HG02840 (cell line): ENCODE results near the gene SLC10A7.

ENCODE experiments used
- ATAC-seq: cut with Tn5 transposase; IDR thresholded peaks from one replicate; pipeline ENCODE4 v1.9.1; 2021; ENCODE audit warnings: mild to moderate bottlenecking, moderate library complexity, moderate number of reproducible peaks; ENCODE audit not compliant: unreplicated experiment, low FRiP score

SLC10A7 gene

DNA sequence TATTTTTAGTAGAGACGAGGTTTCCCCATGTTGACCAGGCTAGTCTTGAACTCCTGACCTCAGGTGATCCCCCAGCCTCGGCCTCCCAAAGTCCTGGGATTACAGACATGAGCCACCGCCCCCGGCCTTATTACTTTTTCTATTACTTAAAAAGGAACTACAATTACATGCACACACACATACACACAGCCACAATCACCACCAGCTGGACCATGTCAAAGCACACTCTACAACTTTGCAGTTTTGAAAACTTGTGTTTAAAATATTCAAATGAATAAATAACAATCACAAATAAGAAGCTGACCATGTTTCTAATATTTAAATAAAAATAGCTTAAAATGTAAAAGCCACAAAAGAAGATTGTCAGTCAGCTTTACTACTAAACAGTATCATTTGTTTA lies 23.4 kb downstream of the SLC10A7 start:
- no peak for ATAC-seq

DNA sequence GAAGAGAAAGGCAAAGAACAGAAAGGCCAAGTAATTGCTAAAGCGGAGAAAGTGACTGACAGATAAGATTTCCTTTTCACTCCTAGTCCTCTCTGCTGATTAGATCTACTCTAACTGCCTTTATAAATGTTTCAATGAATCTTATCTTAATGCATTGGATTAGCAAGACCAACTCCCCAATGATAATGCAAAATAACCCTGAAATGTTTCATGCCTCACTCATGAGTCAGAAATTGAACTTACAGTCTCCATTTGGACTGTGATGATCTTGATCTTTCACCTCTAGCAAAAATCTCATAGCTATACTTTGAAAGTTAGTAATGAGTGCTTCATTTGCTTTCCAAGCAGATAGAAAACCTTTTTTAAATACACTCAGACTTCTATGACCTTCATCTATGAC lies 26.5 kb downstream of the SLC10A7 start:
- no peak for ATAC-seq

DNA sequence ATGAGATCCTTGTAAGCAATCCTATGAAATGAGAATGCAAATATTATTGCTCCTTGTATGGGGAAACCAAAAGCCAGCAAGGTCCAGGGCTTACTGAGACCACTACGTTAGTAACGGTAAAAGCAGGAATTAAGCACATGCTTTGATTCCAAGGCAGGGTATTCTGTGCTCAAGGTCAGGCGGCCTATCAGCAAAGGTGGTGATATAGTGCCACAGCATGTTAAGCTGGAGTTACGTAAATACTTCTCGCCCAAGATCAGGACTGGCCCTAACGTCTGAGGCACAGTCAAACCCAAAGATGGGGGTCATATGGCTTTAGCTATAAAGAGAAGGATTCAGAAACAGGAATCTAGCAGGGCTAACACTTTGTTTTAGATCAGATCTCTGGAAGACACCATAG lies 27.6 kb downstream of the SLC10A7 start:
- no peak for ATAC-seq

DNA sequence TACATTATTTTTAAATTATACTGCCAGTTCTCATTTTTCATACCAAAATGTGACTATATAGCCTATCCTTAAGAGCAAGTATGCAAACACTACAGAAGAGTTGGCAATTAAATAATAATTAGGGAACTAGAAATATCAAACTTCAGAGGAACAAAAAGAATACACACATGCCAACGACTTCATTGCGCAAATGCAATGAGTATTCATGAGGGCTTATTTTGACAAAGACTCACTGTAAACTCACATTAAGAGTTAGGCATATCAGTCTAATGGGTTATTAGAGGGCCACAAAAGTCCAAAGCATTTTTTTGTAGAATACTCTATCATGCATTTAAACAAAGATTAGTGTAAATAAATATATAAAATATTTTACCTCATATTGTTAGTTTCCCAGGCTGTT lies 31.6 kb downstream of the SLC10A7 start:
- ATAC-seq = no peak

DNA sequence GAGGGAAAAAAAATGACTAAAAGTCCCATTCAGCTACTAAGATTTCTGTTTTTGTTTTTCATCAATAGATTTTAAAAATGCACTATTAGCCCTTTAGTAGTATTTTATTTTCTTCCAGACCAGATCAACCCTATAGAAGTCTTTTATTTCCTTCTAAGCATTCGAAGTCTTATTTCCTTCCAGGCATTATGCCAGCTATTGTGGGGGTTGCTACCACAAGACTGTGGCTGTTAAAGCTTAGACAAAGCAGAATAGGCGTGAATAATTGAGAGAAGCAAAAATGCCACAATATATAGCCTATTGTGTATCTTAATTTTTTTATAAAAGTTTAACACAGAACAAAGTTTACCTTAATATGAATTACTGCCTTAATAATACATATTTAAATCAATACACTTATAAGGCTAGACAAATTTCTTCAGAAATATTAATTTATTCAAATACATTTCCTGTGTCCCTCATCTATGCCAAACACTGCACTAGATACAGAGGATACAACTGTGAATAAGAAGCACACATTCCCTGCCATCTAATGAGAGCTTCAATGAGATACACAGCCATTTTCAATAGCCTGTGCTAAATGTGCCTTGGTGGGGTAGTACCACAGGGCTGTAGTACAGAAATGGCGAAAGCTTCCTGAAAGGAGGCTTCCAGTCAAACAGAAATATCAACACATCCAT lies 33.1 kb downstream of the SLC10A7 start:
- no peak for ATAC-seq

DNA sequence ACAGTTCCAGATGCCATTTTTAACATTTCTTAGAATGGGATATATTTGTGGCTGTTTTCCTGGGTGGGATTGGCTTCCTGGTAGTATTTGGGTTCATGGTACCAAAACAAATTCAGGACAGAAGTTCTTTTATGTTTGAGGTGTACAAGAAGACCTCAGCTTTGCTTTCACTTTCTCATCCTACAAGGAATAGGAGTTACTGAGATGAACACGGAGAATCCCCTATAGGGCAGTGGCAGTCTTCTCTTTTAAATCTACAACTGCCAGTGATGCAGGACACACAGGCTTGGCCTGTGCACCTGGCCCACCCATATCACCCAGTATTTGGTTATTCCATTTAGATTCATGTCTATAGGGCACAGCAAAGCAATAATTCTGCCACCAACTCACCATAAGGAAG lies 35.2 kb downstream of the SLC10A7 start:
- ATAC-seq = no peak

DNA sequence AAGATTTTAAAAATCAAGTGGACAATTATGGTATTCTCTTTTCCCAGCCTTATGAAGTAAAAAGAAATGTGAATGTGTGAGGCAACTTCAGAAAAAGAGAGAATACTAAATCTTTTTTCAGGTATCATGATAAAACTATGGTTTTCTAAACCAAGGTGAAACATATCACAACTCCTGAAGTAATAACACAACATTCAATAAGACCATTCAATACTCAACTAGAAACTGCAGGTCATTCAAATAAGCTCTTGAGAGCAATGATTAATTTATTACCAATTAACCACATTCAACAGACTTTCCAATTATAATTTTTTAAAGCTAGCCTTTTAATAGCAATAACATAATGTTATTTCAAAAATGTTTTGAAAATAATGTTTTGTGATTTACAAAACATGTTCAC lies 35.8 kb downstream of the SLC10A7 start:
- peak; percentile 54 for ATAC-seq

DNA sequence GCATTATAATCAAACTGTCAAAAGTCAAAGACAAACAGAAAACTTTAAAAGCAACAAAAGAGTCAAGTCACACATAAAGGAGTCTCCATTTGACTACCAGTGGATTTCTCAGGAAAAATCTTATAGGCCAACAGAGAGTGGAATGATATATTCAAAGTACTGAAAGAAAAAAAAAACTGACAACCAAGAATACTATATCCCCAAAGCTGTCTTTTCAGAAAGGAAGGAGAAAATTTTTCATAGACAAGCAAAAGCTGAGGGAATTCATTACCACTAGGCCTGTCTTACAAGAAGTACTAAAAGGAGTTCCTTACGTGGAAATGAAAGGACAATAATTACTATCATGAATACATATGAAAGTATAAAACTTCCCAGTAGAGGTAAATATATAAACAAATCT lies 39.0 kb downstream of the SLC10A7 start:
- no peak for ATAC-seq

DNA sequence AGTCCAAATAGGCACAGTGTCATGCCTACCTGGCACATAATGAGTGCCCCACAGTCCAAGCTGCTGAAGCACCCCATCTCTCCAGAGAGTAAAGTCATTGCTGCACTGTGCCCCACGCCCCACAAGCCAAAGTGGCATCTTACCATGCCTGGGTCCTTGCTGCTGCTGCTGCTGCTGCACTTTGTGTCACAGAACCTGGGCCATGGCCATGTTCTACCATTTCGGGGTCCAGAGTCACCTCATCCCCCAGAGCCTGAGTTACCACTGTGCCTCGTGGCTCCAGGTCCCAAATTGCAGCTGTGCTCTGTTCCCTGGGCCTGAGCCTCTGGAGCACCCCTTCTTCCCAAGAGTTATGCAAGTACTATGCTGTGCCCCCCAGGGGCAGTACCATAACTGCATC lies 40.5 kb downstream of the SLC10A7 start:
- ATAC-seq = no peak

DNA sequence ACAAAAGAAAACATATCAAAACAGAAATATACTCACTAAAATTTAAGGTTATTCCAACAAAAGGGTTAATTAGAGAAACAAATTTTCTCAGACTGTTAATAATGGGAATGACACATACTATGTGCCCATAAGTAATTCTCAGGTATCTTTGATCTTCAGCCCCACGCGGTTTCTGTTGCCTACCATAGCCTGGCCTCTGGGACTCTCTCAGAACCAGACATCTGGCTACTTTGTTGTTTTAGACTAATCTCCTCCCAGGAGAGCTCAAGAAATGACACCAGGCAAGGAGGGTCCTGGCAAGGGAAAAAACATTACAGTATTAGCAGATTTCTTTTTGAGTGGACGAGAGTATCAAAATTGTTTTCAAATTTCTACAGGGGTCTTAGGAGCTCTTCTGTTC lies 43.7 kb downstream of the SLC10A7 start:
- no peak for ATAC-seq

DNA sequence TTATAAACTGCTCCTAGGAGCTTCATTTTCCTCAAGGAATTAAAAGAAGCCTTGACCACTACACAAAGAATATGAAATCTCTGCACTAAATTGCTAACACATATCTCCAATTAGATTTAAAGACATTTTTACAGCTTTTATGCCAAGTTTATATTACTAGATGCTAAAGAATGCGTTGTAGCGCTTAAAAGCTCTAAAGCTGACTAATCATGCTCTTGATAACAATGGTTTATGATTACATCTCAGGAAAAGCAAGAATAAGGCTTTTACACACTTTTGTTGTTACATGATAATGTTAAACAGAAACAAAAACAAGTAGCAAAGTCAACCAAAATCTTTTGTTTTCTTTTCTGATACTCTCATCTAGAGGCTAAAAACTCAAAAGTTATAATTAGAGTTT lies 44.7 kb downstream of the SLC10A7 start:
- ATAC-seq = no peak

DNA sequence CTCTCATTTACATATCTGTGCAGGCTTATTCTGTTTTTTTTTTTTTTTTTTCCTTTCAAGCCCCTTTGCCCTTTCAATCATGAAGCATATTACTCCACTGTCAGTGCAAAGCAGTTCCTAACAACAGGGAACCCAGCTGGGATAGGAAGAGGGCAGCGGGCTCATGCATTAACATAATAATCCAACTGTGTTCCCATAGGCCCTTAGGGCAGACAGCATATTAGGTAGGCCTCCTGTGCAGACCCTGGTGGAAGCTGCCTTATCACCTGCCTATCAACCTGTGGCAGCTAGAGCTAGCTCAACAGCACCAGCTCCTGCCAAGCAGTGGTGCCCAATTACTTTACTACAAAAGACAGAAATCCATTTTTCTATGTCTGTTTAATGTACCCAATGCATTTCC lies 49.3 kb downstream of the SLC10A7 start:
- ATAC-seq = no peak

DNA sequence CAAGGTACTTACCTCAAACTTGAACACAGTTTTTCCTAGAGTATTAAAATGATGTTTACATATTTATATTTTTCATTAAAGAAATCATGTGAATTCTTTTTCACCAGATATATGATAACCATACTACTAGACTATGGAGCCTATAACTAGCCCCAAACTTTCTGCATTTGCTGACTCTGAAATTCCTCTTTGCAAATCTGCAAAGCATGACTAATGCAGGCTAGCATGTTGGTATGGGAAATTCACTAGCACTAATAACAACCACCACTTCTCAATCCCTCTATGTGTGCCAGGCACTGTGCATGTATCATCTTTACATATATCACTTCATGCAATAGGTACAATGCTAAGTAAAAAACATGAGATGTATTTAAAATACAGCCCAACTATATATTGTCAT lies 51.1 kb downstream of the SLC10A7 start:
- no peak for ATAC-seq

DNA sequence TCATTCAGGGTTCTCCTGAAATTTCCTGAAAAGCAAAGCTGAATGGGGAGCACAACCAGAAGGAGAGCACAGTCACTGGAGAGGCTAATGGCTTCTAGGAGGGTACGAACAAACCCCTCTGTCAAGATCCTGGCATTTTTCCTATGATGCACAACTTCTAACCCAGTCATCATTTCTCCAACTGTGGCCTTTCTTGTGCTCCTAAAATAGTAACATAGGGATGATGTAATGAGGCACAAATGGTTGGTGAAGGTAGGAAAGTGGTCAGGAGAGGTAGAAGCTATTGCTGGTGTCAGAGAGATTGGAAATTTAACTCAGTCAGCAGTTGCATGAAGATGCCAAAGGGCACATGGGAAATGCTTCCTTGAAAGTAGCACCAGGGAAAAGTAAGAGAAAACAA lies 52.7 kb downstream of the SLC10A7 start:
- no peak for ATAC-seq

DNA sequence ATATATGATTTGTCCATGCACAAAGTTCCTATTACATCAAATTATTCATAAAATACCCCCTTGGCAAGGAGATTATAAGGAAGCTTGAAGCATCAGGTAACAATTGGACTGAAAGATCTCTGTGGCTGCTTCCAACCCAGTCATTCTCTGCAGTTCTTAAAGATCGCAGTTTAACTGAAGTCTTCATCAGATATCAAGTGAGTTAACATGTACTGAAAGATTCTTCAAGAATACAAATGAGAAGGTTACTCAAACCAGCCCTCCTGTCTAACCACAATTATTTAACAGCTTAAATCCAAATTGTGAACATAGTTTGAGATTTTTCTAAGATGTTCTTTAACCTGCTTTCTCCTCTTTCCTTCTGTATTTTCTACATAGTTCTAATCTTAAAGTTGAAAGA lies 56.1 kb downstream of the SLC10A7 start:
- no peak for ATAC-seq

DNA sequence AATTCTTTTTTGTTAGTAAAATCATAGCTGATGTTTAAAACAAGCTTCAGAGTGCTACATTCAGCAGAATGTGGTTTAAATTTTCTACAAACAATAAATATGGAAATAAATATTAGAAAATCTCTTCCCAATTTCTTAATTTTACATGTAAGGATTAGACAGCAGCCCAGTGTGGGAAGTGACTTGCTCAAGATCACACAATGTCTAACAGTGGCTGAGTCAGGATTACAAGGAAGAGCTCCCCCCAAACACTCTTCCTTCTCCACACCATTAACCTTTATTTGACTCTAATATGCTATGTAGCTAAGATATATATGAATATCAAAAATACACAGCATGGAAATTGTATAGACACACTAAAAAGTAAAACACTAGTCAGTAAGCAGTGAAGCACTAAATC lies 59.5 kb downstream of the SLC10A7 start:
- ATAC-seq = no peak

DNA sequence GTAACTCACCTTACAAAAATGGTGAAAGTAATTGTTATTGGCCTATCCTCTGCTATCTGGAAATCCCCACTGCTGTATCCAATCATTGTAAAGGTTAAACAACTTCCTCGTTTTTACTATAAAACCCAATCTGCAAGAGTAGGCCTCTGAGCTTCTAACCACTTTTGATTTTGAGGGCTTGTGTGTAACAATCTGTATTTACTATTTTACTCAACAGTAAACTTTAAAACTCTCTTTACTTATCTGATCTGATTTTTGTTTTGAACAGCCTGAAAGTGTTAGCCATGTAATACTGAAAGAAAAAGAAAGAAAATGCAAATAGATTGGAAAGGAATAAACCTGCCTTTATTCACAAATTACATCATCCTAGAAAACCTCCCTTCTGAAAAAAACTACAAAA lies 63.1 kb downstream of the SLC10A7 start:
- ATAC-seq = peak; percentile 95

DNA sequence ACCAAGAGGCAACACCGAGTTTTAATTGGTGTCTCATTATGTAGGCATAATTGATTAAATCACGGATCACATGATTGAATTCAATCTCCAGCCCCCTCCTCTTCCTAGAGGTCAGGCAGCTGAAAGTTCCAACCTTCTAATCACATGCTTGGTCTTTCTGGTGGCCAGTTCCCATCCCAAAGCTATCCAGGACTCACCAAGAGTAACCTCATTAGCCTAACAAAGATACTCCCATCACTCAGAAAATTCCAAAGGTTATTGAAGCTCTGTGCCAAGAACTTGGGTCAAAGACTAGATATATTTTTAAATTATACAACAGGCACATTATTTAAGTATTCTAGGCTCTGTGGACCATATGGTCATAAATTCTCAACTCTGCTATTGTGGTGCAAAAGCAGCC lies 65.1 kb downstream of the SLC10A7 start:
- ATAC-seq = no peak

DNA sequence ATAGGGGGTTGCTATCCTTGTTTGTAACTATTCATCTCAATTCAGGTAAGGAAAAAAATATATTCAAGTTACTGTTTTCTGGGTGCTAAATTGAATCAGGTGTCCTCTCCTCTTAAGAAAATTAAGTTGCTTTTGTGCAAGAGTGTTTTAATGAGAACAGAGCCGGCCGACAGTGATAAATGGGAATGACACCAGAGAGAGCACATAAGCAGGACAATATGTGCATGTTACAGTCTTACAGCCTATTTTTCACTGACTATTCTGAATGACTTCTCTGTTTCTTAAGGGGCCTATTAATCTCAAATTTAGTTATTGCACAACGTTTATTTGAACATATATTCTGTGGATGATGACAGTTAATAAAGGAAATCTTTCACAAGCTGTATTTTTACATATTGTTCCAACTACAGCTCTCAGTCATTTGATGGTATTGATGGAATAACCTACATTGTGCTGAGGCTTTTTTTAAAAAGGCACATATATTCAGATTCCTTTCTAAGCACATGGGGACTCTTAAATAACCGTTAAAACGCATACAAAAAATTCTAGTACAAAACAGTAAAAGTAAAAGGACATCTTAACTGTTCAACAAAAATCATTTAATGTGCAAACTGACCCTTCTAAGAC lies 68.4 kb downstream of the SLC10A7 start:
- ATAC-seq = no peak

DNA sequence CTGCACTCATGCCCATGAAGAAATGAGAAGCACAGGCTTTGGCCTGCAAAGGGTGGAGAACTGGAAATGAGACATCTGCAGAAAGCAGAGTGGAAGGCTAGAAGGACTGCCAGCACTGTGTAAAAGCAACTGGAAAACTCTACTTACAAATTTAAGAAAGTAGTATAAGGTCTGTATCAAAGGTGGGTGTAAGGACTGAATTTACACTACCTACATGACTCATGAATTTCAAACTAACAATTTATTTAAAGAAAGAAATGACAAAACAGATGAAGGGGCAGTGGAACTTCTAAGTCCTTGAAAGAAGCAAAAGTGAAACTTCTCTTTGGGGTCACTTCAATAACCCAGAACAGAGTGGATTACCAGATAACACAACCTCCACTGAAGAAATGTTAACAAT lies 71.2 kb downstream of the SLC10A7 start:
- ATAC-seq = peak; percentile 84

DNA sequence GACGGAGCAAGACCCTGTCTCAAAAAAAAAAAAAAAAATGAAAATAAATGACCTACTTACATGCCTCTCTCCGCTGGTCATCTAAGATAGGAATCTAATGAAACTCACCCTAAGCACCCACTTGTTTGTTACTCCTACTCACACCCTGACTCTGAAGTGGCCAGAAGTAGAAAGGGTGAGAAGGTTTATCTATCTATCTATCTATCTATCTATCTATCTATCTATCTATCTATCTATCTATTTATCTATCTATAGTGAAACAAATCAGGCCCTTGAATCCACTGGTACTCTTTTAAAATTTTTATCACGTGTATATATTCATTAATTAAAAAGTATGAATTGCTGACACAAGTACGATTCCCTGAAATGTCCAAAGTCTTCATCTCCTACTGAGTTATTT lies 75.2 kb downstream of the SLC10A7 start:
- no peak for ATAC-seq
